ENCODE data around the gene AGBL1.

The AGBL1 gene

DNA sequence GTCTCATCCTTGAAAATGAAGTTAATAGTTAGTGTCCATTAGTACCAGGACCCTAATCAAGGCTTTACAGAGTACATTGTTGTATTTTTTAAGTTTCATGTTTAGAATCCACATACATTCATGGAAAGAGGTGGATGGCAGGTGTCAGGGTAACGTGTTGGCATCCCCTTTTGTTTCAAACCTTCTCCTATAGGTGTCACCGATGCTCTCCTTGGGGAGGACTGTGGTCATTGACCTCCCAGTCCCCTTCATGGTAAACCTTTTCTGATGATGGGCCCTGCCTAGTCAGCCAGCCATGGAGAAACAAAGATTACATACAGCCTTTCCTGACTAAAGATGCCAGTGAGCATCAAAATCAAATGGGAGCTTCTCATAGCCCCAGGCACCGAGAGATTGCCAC is 574.8 kb downstream of the AGBL1 start:
- FAIRE-seq: no peak

DNA sequence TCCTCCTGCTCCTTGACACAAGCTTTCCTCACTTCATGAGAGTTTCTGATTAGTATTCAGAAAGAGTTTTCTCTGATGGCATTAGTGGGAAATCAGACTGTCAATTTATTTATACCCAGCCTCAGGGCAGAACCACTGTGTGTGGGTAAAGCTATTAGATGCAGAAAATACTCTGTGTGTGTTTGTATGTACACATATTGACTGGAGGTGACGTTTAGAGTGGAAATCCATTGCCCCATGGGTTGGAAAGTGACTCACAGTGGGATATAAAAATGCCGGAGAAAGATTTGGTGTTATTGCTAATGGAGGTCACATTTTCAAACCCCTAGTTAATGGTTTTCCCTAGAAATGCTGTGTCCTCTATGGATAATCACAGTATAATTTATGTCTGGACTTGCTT is 577.6 kb downstream of the AGBL1 start:
- FAIRE-seq: no peak

DNA sequence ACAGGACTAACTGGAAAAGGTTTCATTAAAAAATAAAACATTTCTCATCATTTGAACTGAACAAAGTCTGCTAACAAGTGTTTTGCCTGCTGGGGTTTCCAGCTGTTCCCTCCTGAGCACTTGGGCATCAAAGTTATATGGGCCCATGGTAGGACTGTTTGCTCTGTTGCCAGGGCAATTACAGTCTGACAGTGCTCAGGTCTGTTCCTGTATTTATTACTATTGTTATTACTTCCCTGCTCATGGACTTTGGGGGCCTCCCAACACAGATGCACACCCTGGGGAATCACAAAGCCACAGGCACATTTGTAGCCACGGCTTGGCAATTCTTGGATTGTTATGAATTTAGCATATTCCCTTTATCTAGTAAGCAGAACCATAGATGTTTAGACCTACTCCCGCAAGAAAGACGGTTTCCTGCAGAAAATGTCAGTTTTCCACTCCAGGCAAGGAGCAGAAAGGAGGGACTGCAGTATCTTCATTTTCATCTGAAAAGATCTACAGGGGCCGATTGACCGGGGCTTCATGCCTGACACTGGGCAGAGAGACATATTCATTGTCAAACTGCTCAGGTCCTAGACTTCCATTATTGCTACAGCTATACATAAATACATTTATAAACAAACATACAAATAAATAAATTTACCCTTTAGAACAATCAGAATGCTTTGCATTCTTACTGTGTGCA is 580.2 kb downstream of the AGBL1 start:
- FAIRE-seq: no peak

DNA sequence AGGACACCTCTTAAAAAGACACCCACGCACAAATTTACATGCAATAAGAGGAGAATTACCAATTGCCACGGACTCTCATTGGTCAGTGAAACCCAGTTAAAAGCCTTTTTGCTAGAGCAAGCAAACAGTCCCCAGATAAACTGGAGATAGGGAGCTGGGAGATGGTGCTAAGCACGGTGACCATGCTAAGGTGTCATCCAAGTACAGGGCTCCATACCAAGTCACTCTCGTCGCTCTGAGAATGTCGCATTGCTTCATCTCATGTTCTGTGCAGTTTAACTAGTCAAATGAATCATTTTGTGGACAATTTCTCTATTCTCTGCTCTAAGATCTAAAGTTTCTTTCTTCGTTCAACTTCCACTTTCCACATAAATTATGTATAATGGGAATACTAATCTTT is 581.9 kb downstream of the AGBL1 start:
- FAIRE-seq: no peak

DNA sequence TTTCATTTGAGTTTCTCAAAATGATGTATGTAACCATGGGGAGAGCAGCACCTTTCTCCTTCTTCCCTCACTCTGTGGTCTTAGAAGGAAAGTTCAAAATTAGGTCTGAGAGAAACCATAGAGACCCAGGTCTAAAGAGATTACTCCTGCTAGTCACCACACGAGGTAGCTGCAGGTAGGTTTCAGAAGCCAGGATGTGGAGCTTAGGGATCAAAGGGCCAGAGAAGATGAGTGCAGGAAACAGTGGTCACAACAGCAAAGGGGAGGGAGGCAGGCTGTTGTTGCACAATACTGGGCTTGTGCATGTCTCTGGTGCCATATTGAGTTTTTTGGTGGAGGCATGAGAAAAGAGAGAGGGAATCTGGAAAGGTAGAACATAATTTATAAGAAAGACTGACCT is 583.6 kb downstream of the AGBL1 start:
- FAIRE-seq: no peak

DNA sequence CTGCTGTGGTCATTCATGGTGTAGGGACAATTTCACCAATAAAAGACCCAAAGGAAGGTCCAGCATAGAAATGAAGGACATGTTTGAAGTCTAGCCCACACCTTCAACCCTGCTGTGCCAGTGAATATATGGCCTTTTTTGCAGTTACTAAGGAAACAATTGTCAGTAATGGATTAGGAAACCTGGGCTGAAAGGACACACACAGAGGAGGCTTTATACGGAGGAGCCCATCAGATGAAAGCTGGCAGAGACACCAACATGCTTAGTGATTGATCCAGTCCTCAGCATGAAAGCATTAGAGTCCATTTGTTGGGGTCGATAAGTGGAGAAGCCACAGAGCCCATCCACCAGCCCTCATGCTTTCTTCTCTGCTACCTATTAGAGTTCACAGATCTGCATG is 584.3 kb downstream of the AGBL1 start:
- FAIRE-seq: no peak

DNA sequence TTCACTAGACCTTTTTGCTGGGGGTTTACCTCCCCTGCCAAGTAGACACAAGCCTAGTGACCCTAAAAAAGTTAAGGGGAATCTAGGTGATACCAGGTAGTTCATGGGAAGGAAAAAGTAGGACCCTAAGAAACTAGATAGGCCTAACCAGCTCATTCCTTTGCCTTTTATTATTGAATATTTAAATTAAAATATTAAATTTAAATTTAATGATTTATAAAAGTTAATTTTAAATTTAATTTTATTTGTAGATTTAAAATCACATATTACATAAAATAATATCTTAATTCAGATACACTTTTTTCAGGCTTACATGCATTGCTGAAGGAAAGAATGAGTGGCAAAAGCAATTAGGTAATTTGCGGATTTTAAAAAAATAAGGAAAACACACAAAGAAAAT is 584.9 kb downstream of the AGBL1 start:
- peak; percentile 23 for FAIRE-seq

DNA sequence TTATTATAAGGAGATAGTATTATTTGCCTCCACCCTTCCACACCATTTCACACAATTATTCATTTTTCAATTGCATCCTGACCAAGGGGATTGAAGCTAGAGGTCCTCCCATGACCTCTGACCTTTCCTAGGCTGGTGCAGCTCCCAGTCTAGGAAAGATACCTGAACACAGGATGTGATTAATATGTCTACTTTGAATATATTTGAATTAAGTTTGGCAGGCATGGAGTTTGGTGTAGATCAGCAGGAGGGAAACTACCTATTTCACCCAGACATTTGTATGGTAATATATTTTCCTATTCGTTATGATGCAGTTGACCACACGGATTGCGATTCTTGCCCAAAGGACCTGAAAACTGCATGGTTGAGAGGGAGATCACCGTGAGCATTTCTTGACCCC is 596.3 kb downstream of the AGBL1 start:
- FAIRE-seq: no peak

DNA sequence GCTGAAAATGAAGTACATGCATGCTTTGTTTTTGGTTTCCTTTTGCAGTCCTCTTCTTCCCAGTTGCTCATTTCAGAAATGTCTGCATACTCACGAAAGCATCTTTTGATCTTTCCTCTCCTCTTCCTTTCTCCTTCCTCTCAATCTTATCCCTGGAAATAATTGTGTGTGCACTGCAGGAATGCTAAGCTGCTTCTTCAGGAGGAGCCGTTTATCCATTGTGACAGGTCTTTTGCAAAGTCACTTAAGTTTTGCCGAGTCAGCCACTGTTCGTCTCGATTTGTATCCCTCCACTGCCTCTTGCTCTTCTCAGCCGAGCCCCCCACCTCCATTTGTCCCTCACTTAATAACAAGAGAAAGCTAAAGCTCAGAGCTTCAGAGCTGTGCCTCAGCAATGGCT is 597.6 kb downstream of the AGBL1 start:
- no peak for FAIRE-seq

DNA sequence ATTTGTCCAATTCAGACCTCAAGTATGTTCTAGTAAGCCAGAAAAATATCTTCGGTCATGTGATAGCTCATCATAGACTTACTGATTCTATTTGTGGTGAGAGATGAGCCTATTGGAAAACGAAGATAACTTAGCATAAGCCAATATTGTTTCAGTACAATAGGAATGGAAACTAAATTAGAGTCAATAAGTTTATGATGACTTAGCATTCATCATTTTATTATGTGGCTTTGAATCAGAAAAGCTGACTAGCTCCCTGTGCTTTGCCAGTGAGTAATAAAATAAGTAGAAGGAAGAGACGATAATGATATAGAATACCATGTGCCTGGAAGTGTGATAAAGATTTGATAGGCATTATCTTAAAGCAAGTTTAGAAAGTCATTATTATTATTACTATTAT is 605.6 kb downstream of the AGBL1 start:
- FAIRE-seq: no peak

DNA sequence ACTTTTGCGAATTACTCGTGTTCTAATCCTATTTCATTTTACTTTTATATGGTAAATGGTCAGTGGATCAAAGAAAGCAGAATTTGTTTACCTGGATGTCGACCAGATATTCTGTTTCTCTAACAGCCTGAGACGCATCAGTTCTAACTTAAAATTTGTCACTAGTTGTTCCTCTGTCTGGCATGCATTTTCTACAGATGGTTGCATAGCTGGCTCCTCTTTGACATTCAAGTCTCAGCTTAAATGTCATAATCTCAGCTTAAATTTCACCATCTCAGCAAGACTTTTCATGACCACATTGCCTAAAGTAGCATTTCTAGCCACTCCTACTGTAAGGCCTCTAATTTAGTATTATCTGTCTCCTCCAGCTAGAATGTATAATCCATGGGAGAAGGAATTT is 609.3 kb downstream of the AGBL1 start:
- no peak for FAIRE-seq

DNA sequence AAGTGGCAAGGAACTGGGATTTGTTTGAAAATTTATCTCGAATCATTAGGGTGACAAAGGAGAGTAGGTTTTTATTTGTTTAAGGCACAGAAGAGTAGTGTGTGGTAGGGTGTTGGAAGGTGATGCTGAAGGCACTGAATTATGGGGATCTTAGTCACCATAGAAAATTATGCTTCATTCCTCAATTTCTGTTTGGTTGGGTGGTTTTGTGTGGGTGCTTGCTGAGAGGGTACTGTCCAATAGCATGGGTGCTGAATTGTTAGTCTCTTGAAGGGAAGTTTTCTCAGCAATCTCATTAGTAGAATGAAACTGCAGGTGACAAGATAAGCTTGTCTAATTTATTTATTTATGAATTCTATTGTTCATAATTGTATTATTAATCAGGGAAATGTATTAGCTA is 610.9 kb downstream of the AGBL1 start:
- FAIRE-seq: peak; percentile 29

DNA sequence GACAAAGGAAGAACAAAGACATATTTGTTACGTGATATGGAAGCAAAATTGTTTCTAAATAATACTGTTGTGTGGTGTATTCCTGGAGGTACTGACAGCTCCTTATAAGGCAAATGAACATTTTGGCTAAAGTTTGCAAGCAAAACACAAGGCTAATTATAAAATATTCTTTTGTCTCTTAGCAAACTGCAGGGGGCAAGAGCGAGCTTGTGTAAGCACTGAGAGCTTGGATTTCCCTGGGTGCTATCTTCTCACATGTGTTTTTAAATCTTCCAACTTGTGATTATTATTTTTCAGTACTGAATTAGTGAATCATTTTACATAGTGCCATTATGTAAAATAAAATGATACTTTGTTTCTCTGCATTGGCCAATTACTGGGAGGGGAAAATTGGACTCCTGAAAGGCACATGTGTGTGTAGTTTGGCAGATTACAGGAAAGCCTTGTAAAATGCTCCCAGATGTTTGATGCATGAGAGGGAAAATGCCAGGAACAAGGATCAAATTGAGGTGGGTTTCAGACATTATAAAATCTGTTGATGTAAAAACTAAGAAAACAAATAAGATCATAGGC is 611.5 kb downstream of the AGBL1 start:
- no peak for FAIRE-seq

DNA sequence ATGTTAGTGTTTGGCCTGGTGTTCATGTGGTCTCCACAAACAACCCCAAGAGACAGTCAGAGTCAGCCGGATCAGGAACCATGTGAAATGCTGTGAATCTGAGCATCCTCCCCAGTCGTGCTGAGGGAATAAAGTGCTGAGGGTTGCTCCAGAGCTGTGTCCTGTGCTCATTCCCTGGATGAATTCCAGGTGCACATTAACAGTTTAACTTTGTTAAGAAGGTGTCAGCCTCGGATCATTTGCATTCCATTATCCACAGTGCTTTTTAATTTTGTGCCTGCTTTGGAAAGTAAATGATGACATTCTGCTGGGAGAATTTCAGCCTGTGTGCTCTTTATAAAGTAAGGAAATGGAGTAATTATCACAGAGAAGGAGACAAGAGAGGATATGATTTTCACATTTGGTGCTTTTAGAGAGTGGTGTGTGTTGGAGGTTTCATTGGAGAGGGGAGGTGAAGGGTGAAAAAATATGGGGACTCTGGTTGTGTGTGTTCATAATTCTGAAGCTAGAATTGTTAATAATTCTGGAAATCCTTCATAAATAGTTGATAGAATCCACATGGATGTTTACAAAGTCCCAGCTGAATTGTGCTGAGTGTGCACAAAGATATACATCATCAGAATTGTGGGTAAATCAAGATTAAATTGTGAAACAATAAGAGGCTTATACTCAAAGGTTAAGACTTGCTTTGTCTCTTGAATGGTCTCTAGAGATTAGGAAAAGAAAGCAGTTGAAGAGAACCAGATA is 621.4 kb downstream of the AGBL1 start:
- FAIRE-seq: no peak

DNA sequence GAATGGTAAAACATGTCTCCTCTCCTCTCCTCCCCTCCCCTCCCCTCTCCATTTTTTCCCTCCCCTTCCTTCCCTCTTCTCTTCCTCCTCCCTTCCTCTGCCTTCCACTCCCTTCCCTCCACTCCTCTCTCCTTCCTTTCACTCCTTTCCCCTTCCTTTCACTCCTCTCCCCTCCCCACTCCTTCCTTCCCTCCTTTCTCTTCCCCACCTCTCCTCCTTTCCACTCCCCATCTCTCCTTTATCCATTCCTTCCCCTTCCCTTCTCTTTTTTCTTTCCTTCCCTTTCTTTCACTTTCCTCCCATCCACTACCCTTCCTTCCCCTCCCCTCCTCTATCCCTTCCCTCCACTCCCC is 621.9 kb downstream of the AGBL1 start:
- FAIRE-seq: no peak

DNA sequence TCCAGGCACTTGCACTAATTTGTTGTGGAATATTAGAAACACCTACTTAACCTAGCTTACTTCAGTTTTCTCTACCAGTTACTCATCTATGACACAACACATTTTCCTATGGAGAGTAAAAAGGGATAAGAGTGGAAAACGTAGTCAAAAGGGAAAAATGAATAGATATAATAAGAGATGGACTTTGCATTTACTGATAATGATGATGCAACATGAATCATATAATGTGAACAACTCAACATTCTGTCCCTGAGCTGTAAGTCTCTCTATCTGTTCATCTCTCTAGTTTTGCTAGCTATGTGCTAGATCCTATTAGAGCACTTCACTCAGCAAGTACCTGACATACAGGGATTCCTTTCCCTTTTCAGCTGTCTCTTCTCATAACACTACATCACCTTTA is 627.1 kb downstream of the AGBL1 start:
- no peak for FAIRE-seq

DNA sequence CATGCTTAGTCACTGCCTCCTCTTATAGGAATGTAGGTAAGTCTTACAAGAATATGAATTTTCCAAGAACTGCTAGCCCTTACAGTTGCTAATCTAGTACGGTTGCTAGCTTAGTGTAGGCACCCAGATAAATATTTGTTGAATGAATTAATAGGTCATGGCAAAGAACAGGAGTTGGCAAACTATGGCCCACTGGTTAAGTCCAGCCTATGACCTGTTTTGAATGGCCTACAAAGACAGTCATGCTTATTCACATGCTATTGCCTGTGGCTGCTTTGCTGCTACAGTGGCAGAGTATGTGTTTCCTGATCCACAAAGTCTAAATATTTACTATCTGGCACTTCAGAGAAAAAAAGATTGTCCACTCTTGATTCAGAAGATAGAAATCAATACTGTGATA is 631.8 kb downstream of the AGBL1 start:
- FAIRE-seq: no peak

DNA sequence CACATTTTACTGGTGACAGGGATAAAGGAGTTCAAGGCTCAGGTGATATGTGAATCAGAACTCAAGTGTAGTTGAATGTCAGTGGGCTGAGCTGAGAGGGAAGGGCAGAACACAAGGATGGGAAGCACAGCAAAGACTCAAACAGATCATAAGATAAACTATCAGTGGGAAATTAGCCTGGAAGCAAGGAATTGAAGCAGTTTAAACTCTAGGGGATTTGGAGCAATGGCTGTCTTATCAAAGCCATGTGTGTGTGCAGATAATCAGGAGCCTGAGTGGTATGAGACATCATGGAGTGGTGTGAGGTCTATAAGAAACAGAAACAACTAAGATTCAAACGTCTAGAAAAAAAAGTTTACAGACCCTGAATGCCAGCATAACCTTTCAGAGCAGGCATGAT is 634.6 kb downstream of the AGBL1 start:
- no peak for FAIRE-seq

DNA sequence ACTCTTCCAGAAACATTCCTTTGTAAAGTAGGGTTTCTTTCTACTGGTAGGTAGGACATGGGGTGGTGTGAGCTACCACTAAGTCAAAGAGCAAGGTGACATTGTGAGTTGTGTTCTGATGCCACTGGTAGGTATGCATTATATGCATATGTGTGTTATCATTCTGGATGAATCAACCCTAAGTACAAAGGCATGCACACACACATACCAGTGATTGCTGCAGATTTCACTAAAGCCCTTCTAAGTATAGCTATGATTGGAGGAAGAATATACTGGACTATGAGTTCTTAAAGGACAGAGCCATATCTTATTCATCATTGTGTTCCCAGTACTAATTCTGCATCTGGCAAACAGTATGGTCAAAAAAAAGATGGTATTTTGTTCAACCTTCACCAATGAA is 646.0 kb downstream of the AGBL1 start:
- FAIRE-seq: no peak

DNA sequence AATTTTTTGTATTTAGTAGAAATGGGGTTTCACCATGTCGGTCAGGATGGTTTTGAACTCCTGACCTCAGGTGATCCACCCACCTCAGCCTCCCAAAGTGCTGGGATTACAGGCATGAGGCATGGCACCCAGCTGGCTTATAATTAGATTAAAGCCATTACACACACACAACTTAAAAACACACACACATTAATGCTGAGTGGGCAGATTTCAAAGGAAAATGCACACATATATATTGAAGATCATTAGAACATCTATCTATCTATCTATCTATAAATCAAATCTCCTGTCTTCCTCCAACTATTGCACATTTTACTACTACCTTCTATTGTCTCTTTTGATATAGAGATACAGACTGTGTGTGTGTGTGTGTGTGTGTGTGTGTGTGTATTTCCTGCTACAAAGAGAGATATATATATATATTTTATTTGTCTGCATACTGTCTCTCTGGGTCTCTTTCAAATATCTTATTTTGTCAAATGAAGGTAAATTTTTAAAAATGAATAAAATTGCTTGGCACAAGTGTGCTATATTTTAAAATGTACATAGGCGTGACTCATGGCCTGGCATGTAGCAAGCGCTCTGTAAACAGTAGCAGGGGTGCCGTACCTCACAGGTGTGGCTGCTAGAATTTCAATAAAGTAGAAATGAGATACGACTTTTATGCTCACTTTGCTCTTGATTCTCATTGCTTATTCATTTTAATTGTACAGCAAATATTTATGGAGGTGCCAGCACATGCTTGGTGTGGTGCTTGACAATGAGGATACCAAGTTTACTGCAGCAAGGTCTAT is 655.8 kb downstream of the AGBL1 start:
- no peak for FAIRE-seq

DNA sequence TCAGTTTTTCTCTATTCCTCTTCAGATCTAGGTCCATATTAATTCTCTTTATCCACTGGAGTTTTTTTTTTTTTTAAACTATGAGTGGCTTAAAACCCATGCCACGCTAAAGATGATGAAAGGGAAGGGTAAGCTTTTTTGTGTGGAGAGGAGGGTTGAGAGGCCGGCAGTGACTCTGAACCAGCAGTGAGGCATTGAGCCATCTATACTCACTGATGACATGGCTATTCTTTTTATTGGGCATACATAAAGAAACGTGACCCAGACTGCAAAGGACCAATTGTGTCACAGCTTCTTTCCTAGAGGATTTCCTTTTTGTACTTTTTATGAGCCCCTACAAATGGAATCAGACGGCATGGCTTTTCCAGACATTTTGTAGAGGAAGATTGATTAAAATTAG is 662.2 kb downstream of the AGBL1 start:
- no peak for FAIRE-seq

DNA sequence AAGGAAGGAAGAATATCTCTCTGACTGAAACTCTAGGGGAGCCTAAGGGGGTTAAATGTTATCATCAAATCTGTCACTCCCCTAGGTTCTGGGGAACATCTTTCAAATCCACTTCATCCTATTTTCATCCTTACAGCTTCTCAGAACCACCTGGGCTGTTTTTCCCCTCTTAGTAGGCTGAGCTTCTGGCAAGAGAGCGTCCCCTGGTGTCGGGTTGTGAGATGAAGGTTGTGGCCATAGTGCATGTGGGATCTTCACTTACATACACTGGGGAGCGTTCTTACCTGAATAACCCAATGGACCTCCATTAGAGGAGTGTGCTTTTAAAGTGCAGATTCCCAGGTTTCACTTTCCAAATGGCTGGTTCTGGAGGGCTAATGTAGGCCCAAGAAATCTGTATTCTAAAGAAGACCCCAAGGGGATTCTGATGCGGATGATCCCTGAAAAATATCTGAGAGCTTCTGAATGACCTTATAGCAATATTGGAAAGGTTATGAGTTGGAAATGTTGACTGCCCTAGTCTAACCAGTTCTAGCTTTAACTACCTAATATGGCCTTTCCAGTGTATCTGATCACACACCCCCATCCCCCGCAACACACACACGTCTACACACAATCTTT is 663.7 kb downstream of the AGBL1 start:
- FAIRE-seq: no peak

DNA sequence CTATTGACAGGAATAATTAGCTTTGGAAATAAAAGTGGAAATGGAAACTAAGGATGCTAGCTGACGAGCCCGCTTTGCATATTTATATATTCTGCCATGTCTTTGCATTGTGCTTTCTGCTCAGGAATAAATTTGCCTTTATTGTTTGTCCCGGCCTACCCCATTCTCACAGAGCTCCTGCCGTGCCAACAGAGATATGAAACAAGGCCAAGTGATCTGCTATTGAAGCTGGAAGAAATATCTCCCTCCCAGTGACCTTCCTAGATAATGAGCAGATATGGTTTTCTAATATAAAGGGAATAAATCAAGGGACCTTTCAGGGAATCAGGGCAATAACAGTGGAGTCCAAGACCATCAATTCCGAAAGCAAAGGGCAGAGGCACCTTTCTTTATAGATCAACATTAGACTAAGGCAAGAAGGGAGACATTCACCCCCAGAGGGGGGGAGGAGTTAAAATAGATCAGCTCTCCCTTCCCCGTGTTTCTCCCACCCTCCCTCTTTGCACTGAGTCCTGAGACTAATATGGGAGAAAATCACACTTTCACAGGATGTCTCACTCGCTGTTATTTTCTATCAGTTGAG is 664.6 kb downstream of the AGBL1 start:
- no peak for FAIRE-seq
